ENCODE results near the gene ZNF473.
"Not testable (repeated sequence)": the region's sequence is repeated elsewhere in the genome, so short reads cannot be mapped to it uniquely, and the experiment has no call there.

Gene ZNF473

GRCh38 chr19:50051228-50051895 is 25.6 kb downstream of the ZNF473 start:
- not testable (repeated sequence) for DNase-seq

GRCh38 chr19:50051964-50052363 is 26.2 kb downstream of the ZNF473 start:
- no peak for DNase-seq

GRCh38 chr19:50053119-50053518 is 27.3 kb downstream of the ZNF473 start:
- no peak for DNase-seq

- DNase-seq = no peak
Observed at GRCh38 chr19:50058425-50058824, 32.6 kb downstream of the ZNF473 start.

GRCh38 chr19:50059045-50059444 is 33.2 kb downstream of the ZNF473 start:
- no peak for DNase-seq

GRCh38 chr19:50060107-50060506 is 34.3 kb downstream of the ZNF473 start:
- no peak for DNase-seq

- no peak for DNase-seq
Observed at GRCh38 chr19:50061650-50062049, 35.8 kb downstream of the ZNF473 start.

GRCh38 chr19:50065938-50066337 is 40.1 kb downstream of the ZNF473 start:
- no peak for DNase-seq

GRCh38 chr19:50067575-50067974 is 41.8 kb downstream of the ZNF473 start:
- no peak for DNase-seq

- DNase-seq = not testable (repeated sequence)
Observed at GRCh38 chr19:50068382-50068781, 42.6 kb downstream of the ZNF473 start.

- DNase-seq = not testable (repeated sequence)
Observed at GRCh38 chr19:50075076-50075475, 49.3 kb downstream of the ZNF473 start.

GRCh38 chr19:50075644-50076372 is 50.0 kb downstream of the ZNF473 start:
- DNase-seq = not testable (repeated sequence)

GRCh38 chr19:50076581-50077355 is 51.0 kb downstream of the ZNF473 start:
- not testable (repeated sequence) for DNase-seq

GRCh38 chr19:50079014-50079413 is 53.2 kb downstream of the ZNF473 start:
- DNase-seq = not testable (repeated sequence)

GRCh38 chr19:50084440-50084839 is 58.6 kb downstream of the ZNF473 start:
- not testable (repeated sequence) for DNase-seq

GRCh38 chr19:50087153-50087552 is 61.3 kb downstream of the ZNF473 start:
- not testable (repeated sequence) for DNase-seq

GRCh38 chr19:50090706-50091105 is 64.9 kb downstream of the ZNF473 start:
- DNase-seq = not testable (repeated sequence)

GRCh38 chr19:50091786-50092185 is 66.0 kb downstream of the ZNF473 start:
- not testable (repeated sequence) for DNase-seq

- not testable (repeated sequence) for DNase-seq
Observed at GRCh38 chr19:50092597-50092996, 66.8 kb downstream of the ZNF473 start.

GRCh38 chr19:50097884-50098283 is 72.1 kb downstream of the ZNF473 start:
- DNase-seq = not testable (repeated sequence)

GRCh38 chr19:50098892-50099291 is 73.1 kb downstream of the ZNF473 start:
- DNase-seq = not testable (repeated sequence)

- DNase-seq = not testable (repeated sequence)
Observed at GRCh38 chr19:50099696-50100095, 73.9 kb downstream of the ZNF473 start.

GRCh38 chr19:50100946-50101345 is 75.1 kb downstream of the ZNF473 start:
- not testable (repeated sequence) for DNase-seq
